Measurements from ENCODE around the gene KIAA0586.

GRCh38 chr14:58484176-58484575, 56.7 kb downstream of the KIAA0586 start:
- TF ChIP-seq CTCF (IDR thresholded peaks at IDR 0.05) (no peak), POLR2AphosphoS5 (IDR thresholded peaks at IDR 0.05) (no peak), POLR2A (IDR thresholded peaks at IDR 0.05) (no peak)
